Fibroblast of the conjunctiva (primary cell): Measurements from ENCODE around the gene ABR.
"Not testable (repeated sequence)": the region's sequence is repeated elsewhere in the genome, so short reads cannot be mapped to it uniquely, and the experiment has no call there.

ENCODE experiments used
- DNase-seq: peaks from one replicate; pipeline ENCODE4 v3.0.0-alpha.2; 2010; ENCODE audit warnings: low read depth

The ABR gene

GRCh38 chr17:1201132-1201702, 21.4 kb upstream of the ABR start:
- DNase-seq = no peak

GRCh38 chr17:1199271-1199743, 19.5 kb upstream of the ABR start:
- DNase-seq = not testable (repeated sequence)

GRCh38 chr17:1197781-1198490, 18.2 kb upstream of the ABR start:
- no peak for DNase-seq

- DNase-seq = no peak
Measured at GRCh38 chr17:1197379-1197778, 17.6 kb upstream of the ABR start.

- DNase-seq = no peak
Measured at GRCh38 chr17:1196946-1197345, 17.2 kb upstream of the ABR start.

- no peak for DNase-seq
Measured at GRCh38 chr17:1192911-1193699, 13.3 kb upstream of the ABR start.

GRCh38 chr17:1190751-1191331, 11.1 kb upstream of the ABR start:
- DNase-seq = no peak

GRCh38 chr17:1188812-1189504, 9.2 kb upstream of the ABR start:
- DNase-seq = peak; percentile 63

GRCh38 chr17:1186923-1187771, 7.4 kb upstream of the ABR start:
- peak; percentile 87 for DNase-seq

GRCh38 chr17:1186214-1186820, 6.5 kb upstream of the ABR start:
- no peak for DNase-seq

- no peak for DNase-seq
Measured at GRCh38 chr17:1183171-1183873, 3.5 kb upstream of the ABR start.

- DNase-seq = no peak
Measured at GRCh38 chr17:1182811-1183170, 3.0 kb upstream of the ABR start.

GRCh38 chr17:1181753-1182137, 2.0 kb upstream of the ABR start:
- DNase-seq = no peak

GRCh38 chr17:1180958-1181752, 1.4 kb upstream of the ABR start:
- no peak for DNase-seq

- DNase-seq = no peak
Measured at GRCh38 chr17:1179112-1179817, 516 bp downstream of the ABR start.

GRCh38 chr17:1177016-1177700, 2.6 kb downstream of the ABR start:
- no peak for DNase-seq

- no peak for DNase-seq
Measured at GRCh38 chr17:1174263-1174880, 5.4 kb downstream of the ABR start.
